Neural cell (in vitro differentiated cells): Measurements from ENCODE around the gene MYLK. TPM values are rescaled to one million over a fixed set of nuclear protein-coding genes. Genes with fewer than 3 reads are reported as not detected.

Experiments
- H2AFZ ChIP-seq: fragments of 200-600, 300-800 bp; sonication (generic), shearing (Covaris generic); 2 replicates; pipeline ENCODE4 v1.6.0; 2014; ENCODE audit warnings: low read depth, mild to moderate bottlenecking, antibody characterized with exemption, low read length, moderate library complexity
- H3F3A ChIP-seq: fragments of 200-600 bp; shearing (Covaris generic); 2 replicates; pipeline ENCODE4 v1.6.1; 2016; ENCODE audit warnings: mild to moderate bottlenecking, moderate library complexity, mixed read lengths, antibody characterized with exemption, low read length; ENCODE audit not compliant: insufficient read depth, poor library complexity, severe bottlenecking
- H3K27ac ChIP-seq: fragments of 200-600, 300-800 bp; sonication (generic), shearing (Covaris generic); 2 replicates; pipeline ENCODE4 v1.5.1; 2014; ENCODE audit warnings: mild to moderate bottlenecking, low read length, moderate library complexity
- H3K27me3 ChIP-seq: fragments of 300-800, 200-600 bp; sonication (generic), shearing (Covaris generic); 2 replicates; pipeline ENCODE4 v1.6.0; 2014; ENCODE audit warnings: mild to moderate bottlenecking, low read depth, low read length, moderate library complexity; ENCODE audit not compliant: insufficient read depth
- H3K36me3 ChIP-seq: fragments of 300-800, 200-600 bp; sonication (generic), shearing (Covaris generic); 2 replicates; pipeline ENCODE4 v1.5.1; 2014; ENCODE audit warnings: mild to moderate bottlenecking, antibody characterized with exemption, low read length, moderate library complexity; ENCODE audit not compliant: insufficient read depth
- H3K4me2 ChIP-seq: fragments of 300-800, 200-600 bp; sonication (generic), shearing (Covaris generic); 2 replicates; pipeline ENCODE4 v1.6.0; 2014; ENCODE audit warnings: mild to moderate bottlenecking, low read length
- H3K4me3 ChIP-seq: fragments of 300-800, 200-600 bp; sonication (generic), shearing (Covaris generic); 2 replicates; pipeline ENCODE4 v1.5.1; 2014; ENCODE audit warnings: mild to moderate bottlenecking, low read length, moderate library complexity
- H3K79me2 ChIP-seq: fragments of 200-600 bp; shearing (Covaris generic); replicated peaks from 2 replicates; pipeline ENCODE4 v1.6.0; 2014; ENCODE audit warnings: mild to moderate bottlenecking, low read length, moderate library complexity; ENCODE audit not compliant: insufficient read depth
- H3K9ac ChIP-seq: fragments of 300-800, 200-600 bp; sonication (generic), shearing (Covaris generic); 2 replicates; pipeline ENCODE4 v1.6.1; 2016; ENCODE audit warnings: mild to moderate bottlenecking, low read length, mixed read lengths
- H3K9me2 ChIP-seq: fragments of 200-600 bp; shearing (Covaris generic); 2 replicates; pipeline ENCODE4 v1.6.1; 2016; ENCODE audit warnings: mild to moderate bottlenecking, low read length, mixed read lengths; ENCODE audit not compliant: insufficient read depth
- H3K9me3 ChIP-seq: fragments of 200-600, 300-800 bp; sonication (generic), shearing (Covaris generic); 2 replicates; pipeline ENCODE4 v1.6.1; 2016; ENCODE audit warnings: mild to moderate bottlenecking, mixed run types, low read length, moderate library complexity, mixed read lengths
- H4K20me1 ChIP-seq: fragments of 200-600 bp; shearing (Covaris generic); 2 replicates; pipeline ENCODE4 v1.6.1; 2016; ENCODE audit warnings: mild to moderate bottlenecking, mixed run types; ENCODE audit not compliant: insufficient read depth
- EP300 ChIP-seq: fragments of 450-650 bp; conservative IDR thresholded peaks from 2 replicates; pipeline ENCODE4 v1.6.1; 2014; ENCODE audit warnings: antibody characterized with exemption, mild to moderate bottlenecking, moderate library complexity; ENCODE audit not compliant: poor library complexity, severe bottlenecking
- EZH2 ChIP-seq: fragments of 200-600, 300-800 bp; shearing (Covaris generic), sonication (generic); IDR thresholded peaks from 2 replicates; pipeline ENCODE4 v1.6.1; 2014; ENCODE audit warnings: antibody characterized with exemption, low read length, borderline replicate concordance, mild to moderate bottlenecking; ENCODE audit not compliant: insufficient read depth, poor library complexity, severe bottlenecking
- MXI1 ChIP-seq: fragments of 450-650 bp; conservative IDR thresholded peaks from 2 replicates; pipeline ENCODE4 v1.6.1; 2014; ENCODE audit warnings: antibody characterized with exemption, mild to moderate bottlenecking; ENCODE audit not compliant: poor library complexity, severe bottlenecking
- POLR2AphosphoS5 ChIP-seq: IDR thresholded peaks from 2 replicates; pipeline ENCODE4 v1.6.1; 2012
- RAD21 ChIP-seq: fragments of 450-650 bp; conservative IDR thresholded peaks from 2 replicates; pipeline ENCODE4 v1.6.1; 2014; ENCODE audit warnings: antibody characterized with exemption, mild to moderate bottlenecking, moderate library complexity
- SMC3 ChIP-seq: fragments of 450-650 bp; conservative IDR thresholded peaks from 2 replicates; pipeline ENCODE4 v1.6.1; 2014; ENCODE audit warnings: antibody characterized with exemption, mild to moderate bottlenecking, moderate library complexity; ENCODE audit not compliant: poor library complexity
- TAF1 ChIP-seq: IDR thresholded peaks from 2 replicates; pipeline ENCODE4 v1.6.1; 2012; ENCODE audit warnings: low read depth
- polyA plus RNA-seq: library from polyadenylated mRNA; depleted of rRNA; stranded (reverse); fragments of >200 nt; gene quantifications from 2 replicates; pipeline ENCODE4 v1.2.3, GENCODE V29; 2014
- TF ChIP-seq, protein P1 (sequence below): fragments of 450-650 bp; IDR thresholded peaks from 2 replicates; pipeline ENCODE4 v1.5.1; 2014; ENCODE audit warnings: antibody characterized with exemption, mild to moderate bottlenecking, moderate library complexity; ENCODE audit not compliant: poor library complexity, severe bottlenecking
- TF ChIP-seq, protein P2 (sequence below): IDR thresholded peaks from 2 replicates; pipeline ENCODE4 v1.6.1; 2012; ENCODE audit warnings: borderline replicate concordance

Gene MYLK
- polyA plus RNA-seq, 1 donor from 2014 or later = 0.43 TPM

DNA sequence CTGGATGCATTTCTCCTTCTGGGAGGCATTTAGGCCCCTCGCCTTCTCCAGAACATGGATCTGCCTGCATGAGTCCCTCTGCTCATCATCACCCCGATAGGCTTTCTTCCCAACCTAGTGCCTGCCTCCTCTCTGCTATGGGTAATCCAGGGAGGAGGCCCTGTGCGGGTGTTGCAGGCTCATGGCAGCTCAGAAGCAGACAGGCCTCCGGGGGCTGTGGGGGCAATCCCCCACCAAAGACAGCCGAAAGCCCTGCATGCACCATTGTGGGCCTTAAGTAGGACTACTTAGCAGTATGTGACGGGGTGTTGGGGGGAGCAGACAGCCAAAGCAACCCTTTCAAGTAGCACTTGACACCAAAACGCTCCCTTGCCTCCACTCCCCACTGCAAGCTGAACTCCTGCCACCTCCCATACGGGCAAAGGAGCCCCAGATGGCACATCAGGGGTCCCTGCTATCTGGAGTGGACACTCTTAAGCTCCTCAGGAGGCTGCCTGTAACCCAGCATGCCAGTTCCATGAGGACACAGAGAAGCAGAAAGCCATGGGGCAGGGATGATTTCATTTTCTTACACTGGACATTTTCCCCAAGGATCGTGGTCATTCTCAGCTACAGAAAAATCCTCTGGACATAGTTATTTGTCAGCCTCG lies 200.5 kb downstream of the MYLK start:
- Histone ChIP-seq H3K9me2 (no peaks in the 10 kb centered on the region), H3K79me2 (no peaks in the 10 kb centered on the region), H2AFZ (no peak overlapping the region), H3K4me2 (no peak overlapping the region), H3K4me3 (no peak overlapping the region), H3K9me3 (no peaks in the 10 kb centered on the region), H3F3A (no peaks in the 10 kb centered on the region), H3K27ac (no peak overlapping the region), H3K9ac (no peak overlapping the region), H3K36me3 (no peaks in the 10 kb centered on the region), H4K20me1 (no peaks in the 10 kb centered on the region), H3K27me3 (no peaks in the 10 kb centered on the region)
- TF ChIP-seq, protein P1, sequence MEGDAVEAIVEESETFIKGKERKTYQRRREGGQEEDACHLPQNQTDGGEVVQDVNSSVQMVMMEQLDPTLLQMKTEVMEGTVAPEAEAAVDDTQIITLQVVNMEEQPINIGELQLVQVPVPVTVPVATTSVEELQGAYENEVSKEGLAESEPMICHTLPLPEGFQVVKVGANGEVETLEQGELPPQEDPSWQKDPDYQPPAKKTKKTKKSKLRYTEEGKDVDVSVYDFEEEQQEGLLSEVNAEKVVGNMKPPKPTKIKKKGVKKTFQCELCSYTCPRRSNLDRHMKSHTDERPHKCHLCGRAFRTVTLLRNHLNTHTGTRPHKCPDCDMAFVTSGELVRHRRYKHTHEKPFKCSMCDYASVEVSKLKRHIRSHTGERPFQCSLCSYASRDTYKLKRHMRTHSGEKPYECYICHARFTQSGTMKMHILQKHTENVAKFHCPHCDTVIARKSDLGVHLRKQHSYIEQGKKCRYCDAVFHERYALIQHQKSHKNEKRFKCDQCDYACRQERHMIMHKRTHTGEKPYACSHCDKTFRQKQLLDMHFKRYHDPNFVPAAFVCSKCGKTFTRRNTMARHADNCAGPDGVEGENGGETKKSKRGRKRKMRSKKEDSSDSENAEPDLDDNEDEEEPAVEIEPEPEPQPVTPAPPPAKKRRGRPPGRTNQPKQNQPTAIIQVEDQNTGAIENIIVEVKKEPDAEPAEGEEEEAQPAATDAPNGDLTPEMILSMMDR = no peak
- TF ChIP-seq RAD21 (no peak), TAF1 (no peak), EP300 (no peak), POLR2AphosphoS5 (no peak), MXI1 (no peak), EZH2 (no peak), SMC3 (no peak)
- TF ChIP-seq, protein P2, sequence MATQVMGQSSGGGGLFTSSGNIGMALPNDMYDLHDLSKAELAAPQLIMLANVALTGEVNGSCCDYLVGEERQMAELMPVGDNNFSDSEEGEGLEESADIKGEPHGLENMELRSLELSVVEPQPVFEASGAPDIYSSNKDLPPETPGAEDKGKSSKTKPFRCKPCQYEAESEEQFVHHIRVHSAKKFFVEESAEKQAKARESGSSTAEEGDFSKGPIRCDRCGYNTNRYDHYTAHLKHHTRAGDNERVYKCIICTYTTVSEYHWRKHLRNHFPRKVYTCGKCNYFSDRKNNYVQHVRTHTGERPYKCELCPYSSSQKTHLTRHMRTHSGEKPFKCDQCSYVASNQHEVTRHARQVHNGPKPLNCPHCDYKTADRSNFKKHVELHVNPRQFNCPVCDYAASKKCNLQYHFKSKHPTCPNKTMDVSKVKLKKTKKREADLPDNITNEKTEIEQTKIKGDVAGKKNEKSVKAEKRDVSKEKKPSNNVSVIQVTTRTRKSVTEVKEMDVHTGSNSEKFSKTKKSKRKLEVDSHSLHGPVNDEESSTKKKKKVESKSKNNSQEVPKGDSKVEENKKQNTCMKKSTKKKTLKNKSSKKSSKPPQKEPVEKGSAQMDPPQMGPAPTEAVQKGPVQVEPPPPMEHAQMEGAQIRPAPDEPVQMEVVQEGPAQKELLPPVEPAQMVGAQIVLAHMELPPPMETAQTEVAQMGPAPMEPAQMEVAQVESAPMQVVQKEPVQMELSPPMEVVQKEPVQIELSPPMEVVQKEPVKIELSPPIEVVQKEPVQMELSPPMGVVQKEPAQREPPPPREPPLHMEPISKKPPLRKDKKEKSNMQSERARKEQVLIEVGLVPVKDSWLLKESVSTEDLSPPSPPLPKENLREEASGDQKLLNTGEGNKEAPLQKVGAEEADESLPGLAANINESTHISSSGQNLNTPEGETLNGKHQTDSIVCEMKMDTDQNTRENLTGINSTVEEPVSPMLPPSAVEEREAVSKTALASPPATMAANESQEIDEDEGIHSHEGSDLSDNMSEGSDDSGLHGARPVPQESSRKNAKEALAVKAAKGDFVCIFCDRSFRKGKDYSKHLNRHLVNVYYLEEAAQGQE = no peak

DNA sequence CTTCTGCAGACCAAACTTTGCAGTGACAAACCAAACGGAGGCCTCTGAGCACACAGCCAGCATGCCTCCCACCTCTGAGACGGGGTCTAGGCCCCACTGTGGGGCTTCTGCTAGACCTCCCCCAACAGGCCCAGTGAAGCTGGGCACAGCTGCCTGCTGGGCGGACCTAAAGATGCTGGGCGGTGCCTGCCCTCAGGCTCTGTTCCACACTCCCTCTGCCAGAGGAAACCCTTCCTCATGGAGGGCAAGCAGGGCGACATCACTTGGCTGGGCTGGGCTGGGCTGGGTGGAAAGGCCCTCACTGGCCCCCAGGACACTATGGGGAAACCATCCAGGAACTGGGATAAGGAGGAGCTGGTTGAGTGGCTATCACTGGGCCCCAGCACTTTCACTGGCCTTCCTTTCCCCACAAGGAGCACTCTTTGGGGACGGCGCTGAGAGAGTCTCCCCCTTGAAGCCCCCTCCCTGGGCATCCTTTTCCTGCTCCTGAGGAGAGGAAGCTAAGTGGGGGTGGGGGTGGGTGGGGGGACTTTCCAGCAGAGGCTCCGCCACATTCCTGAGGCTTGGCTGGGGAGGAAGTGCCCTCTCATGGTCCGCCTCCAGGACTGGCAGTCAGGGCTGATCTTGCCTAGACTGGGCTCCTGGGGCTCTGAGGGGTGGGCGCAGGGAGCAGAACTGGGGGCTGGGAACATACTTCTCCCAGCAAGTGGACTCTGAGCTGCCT lies 201.2 kb downstream of the MYLK start:
- no peak overlapping the region for H3K27ac ChIP-seq
- TF ChIP-seq RAD21 (no peak), POLR2AphosphoS5 (no peak), EZH2 (no peak), EP300 (no peak), TAF1 (no peak), SMC3 (no peak), MXI1 (no peak)
- TF ChIP-seq, protein P1 = no peak
- TF ChIP-seq, protein P2 = no peak

More for the DNA sequence above, 201.2 kb downstream of the MYLK start:
- Histone ChIP-seq H3K27me3 (no peaks in the 10 kb centered on the region), H2AFZ (no peak overlapping the region), H3K36me3 (no peaks in the 10 kb centered on the region), H3K79me2 (no peaks in the 10 kb centered on the region), H3F3A (no peaks in the 10 kb centered on the region), H3K4me3 (no peak overlapping the region), H3K9me3 (no peaks in the 10 kb centered on the region), H3K4me2 (no peak overlapping the region), H3K9ac (no peak overlapping the region), H3K9me2 (no peaks in the 10 kb centered on the region), H4K20me1 (no peaks in the 10 kb centered on the region)
